DMS153 (cell line): ENCODE results near the gene PRR36.

Experiments
- DNase-seq: peaks from one replicate; lab custom pipeline; 2025; lab: John Stamatoyannopoulos, UW

PRR36 gene

GRCh38 chr19:7818806-7819205 is 55.4 kb downstream of the PRR36 start:
- DNase-seq: no peak
